Measurements from ENCODE around the gene MAP4K2. TPM values are rescaled to one million over a fixed set of nuclear protein-coding genes. Genes with fewer than 3 reads are reported as not detected.
"Not testable (repeated sequence)": the region's sequence is repeated elsewhere in the genome, so short reads cannot be mapped to it uniquely, and the experiment has no call there.

The MAP4K2 gene
- 2.6 TPM for total RNA-seq (ENCODE audit: insufficient read depth, low replicate concordance)

DNA sequence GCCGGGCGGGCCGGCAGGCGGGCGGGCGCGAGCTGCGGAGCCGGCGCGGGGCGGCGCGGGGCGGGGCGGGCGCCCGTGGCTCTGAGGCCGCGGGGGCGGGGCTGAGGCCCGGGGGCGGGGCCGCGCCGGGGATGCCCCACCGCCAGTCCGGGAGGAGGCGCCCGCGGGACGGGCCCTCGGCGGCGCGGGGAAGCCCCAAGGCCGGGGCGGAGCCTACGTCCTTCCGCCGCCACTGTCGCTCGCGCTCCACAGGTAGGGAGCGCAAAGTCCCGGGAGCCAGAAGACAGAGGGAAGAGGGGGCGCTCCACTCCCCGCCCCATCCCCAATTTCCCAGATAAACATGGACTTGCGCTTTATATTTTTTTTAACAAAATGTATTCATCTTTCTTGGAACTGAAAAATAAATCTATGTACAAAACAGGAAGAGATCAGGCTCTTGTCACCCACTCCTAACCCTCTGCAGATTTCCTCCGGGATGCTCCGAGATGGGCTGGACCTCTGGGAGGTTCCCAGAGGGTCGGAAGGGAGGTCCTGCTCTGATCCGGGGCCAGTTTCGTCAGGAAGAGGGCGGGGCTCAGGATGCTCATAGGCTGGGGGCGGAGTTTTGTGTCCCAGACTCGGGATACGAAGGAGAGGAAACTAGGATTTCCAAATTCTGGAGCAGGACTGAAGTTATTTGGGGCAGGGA is at the start of gene MAP4K2:
Gene MAP4K2, minus strand, starts transcription at position 57 of the 688 bp plus-strand sequence. CDS start 65 bp downstream, outside the sequence.
- DNase-seq (ENCODE audit: low spot score) = peak; percentile 94

GRCh38 chr11:64851831-64852351 is 48.9 kb upstream of the MAP4K2 start:
- DNase-seq (ENCODE audit: low spot score) = no peak

DNA sequence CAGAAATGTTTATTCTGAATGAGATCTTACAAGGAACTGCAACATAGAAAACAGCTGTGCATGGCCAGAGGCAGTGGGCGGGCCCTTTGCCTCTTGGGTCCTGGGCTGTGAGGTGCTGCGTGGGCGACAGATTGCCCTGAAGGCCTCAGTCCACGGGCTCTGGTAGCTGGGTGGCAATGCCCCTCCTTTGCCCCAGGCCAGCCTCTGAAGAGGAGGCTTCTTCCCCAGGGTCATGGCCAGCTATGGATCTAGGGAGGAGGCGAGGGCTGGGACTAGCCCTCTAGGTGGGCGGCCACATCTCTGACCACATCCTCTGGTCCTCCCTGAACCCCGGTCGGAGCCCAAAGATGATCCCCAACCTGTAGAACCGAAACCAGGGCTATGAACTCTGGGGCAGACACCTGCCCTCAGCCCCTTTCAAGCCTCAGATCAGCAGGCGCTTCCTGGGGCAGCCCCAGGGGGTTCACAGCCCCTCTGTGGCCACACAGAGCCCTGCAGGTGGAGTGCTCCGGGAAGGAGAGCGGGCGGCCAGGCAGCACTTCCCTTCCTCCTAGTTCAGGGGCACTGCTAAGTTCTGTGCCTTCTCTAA is 48.1 kb upstream of the MAP4K2 start:
- DNase-seq (ENCODE audit: low spot score) = no peak

DNA sequence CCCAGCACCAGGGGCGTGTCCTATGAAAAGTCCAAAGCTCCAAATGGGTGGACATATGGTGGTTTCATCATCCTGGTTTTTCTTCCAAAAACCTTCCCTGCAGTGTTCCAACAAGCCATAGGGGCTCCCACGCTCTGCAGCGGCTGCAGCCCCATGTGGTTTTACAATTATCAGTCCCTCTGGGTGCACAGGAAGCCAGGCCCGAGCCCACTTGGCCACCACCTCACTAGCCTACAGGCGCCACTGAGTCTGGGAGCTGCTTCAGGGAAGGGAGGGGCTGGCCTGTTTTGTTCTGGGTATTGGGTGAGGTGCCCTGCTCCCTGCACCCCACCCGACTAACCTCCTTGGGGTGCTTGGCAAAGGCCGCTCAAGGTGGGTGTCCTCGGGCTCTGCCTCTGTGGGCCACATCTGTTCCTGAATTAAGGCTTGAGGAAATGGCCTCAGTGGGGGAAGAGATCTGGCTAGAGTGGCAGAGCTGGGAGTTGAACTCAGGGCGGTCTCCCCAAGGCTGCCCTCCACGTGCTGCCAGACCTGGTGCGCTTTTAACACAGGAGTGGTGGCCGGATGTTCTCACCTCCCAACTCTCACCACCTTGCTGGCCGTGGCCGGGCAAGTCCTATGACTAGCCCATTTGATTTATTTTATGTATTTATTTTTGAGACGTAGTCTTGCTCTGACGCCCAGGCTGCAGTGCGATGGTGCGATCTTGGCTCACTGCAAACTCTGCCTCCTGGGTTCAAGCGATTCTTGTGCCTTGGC is 46.8 kb upstream of the MAP4K2 start:
- no peak for DNase-seq (ENCODE audit: low spot score)

DNA sequence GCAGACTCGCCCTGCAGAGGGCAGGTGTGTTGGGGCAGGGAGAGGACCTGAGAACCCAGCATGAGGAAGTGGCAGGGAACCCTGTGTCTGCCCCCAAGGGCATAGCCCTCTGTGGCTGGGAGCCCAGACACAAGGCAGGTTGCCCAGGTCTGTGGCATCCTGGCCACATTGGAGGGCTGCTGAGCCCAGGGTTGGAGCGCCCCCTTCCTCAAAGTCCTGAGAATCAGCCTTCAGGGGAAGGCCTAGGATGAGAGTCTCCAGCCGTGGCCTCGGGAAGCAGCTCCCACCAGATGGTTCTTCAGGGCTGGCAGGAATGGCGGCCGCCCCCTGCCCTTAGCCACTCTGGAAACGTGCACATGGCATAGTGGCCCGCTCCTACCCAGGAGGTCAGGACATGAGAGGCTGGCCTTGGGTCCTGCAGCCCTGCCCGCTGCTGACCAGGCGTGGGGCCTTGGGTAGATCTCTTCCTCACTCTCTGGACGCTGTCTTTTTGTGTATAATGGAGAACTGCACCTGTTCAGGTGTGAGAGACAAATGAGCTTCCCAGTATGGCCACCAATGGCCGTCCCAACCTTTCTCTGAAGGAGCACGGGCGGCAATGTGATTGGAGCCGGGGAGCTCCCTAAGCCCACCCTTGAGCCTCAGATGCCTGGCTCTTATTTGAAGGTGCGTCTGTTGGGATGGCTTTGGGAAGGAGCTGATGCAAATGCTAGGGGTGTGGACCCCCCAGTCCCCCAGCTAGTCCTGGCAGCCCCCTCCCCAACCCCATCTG is 46.0 kb upstream of the MAP4K2 start:
- no peak for DNase-seq (ENCODE audit: low spot score)

GRCh38 chr11:64848214-64848825 is 45.3 kb upstream of the MAP4K2 start:
- no peak for DNase-seq (ENCODE audit: low spot score)

DNA sequence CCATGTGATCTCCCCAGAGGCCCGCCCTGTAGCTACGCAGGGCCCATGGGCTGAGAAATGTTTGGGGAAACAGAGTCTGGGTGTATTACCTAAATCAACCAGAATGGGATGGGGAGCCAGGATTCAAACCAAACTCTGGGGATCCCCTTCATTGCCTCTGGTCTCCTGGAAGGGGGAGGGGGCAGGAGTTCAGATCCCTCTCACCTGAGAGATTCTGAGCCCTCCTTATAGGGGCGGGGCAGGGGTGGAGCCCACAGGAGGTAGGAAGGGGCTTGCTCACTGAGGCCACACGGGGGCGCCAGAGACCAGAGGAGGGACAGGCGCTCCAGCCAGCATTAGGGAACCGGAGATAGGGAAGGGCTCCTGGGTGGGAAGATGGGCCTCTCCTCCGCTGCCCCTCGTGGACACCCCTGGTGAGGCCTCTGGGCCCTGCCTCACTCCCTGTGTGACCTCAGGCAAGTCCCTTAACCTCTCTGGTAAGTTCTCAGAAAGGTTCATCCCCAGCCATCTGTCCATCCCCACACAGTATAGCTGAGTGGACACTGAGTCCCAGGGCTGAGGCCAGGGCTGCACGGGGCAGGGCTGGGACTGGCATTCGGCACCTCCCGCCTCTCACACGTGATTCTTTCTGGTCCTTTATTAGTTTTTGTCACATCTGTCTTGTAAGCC is 44.1 kb upstream of the MAP4K2 start:
- peak; percentile 96 for DNase-seq (ENCODE audit: low spot score)

- DNase-seq (ENCODE audit: low spot score) = not testable (repeated sequence)
Measured at GRCh38 chr11:64845776-64846129, 42.7 kb upstream of the MAP4K2 start.

GRCh38 chr11:64845129-64845775 is 42.2 kb upstream of the MAP4K2 start:
- DNase-seq (ENCODE audit: low spot score) = peak; percentile 23

DNA sequence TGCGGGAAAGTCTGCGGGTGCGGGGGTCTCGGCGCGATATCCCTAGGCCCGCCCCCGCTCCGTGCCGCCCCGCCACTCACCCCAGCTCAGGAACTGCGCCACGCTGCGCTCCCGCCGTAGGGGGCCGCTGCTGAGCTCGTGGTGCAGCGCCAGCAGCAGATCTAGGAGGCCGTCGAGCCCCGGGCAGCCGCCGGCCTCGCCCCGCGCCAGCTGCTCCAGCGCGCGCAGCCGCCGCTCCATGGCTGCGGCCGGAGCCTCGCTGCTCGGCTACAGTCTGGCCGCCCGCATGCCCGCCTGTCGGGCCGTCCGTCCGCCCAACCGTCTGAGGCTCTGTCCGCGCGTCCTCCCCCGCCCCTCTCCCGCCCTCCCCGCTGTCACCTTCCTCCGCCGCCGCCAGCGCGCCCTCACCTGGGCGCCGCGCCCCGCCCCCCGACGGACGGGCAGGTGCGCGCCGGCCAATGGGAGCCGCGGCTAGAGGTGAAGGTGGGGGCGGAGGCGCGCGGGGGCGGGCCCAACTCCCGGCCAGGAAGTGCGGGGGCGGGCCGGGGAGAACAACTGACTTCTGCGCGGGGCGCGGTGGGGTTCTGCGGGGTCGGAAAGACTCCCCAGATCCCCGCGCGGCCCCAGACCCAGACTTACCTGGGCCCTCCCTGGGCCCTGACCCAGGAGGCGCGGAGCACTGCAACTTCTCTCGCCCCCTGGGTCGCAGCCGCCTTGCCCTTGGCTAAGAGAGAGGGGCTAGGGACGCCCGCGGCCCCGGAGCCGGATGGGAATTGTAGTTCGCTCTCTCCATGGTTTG is 41.5 kb upstream of the MAP4K2 start, which contains the start of gene CDC42BPG:
Gene CDC42BPG, minus strand, starts transcription at position 324 of the 799 bp plus-strand sequence. Its CDS starts 84 bp downstream, at position 240.
- DNase-seq (ENCODE audit: low spot score) = peak; percentile 69

DNA sequence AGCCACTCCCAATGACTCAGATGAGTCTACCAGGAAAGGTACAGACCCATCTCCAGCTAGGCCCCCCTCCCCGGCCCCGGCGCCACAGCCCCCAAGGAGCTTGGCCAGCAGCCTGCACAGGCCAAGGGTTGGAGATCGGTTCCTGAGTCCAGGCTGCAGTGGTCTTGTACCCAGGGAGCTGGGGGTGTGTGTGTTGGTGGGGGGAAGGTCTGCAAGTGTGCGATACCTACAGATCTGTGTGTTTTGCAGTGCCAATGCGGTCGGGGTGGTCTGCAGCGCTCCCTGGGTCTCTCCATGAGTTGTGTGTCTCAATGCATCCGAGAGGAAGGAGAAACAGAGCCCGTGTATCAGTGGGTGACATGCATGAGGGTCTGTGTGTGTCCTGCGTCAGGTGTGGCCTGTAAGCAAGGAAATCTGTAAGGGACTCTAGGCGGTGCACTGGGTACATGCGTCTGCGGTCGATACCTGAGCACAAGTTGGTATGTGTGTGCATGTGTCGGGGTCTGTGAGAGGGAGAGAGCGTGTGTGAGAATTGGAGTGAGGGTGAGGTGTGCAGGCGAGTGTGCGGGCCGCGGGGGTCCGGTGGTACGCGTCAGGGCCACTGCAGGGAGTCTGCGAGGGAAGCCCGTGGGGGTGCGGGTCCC is 40.8 kb upstream of the MAP4K2 start:
- no peak for DNase-seq (ENCODE audit: low spot score)

- DNase-seq (ENCODE audit: low spot score) = peak; percentile 64
Measured at GRCh38 chr11:64842851-64843685, 40.1 kb upstream of the MAP4K2 start.

DNA sequence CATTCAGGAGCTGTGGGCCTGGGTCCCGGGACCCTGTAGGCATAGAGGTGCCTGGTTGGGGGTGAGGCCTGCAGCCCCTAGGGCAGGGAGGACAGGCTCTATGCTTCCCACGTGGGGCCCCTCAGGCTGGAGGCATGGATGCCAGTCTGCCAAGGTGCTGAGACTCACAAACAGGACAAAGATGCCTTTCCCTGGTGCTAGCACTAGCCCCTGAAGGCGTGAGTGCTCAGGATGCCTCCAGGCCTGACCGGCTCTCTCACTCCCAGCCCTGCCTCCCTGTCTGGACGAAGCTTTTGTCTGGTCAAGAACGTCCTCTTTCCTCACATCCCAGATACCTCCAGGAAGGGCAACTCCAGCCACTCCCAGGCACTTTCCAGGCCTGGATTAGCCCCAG is 39.3 kb upstream of the MAP4K2 start:
- no peak for DNase-seq (ENCODE audit: low spot score)

GRCh38 chr11:64841592-64842365 is 38.8 kb upstream of the MAP4K2 start:
- DNase-seq (ENCODE audit: low spot score) = no peak

DNA sequence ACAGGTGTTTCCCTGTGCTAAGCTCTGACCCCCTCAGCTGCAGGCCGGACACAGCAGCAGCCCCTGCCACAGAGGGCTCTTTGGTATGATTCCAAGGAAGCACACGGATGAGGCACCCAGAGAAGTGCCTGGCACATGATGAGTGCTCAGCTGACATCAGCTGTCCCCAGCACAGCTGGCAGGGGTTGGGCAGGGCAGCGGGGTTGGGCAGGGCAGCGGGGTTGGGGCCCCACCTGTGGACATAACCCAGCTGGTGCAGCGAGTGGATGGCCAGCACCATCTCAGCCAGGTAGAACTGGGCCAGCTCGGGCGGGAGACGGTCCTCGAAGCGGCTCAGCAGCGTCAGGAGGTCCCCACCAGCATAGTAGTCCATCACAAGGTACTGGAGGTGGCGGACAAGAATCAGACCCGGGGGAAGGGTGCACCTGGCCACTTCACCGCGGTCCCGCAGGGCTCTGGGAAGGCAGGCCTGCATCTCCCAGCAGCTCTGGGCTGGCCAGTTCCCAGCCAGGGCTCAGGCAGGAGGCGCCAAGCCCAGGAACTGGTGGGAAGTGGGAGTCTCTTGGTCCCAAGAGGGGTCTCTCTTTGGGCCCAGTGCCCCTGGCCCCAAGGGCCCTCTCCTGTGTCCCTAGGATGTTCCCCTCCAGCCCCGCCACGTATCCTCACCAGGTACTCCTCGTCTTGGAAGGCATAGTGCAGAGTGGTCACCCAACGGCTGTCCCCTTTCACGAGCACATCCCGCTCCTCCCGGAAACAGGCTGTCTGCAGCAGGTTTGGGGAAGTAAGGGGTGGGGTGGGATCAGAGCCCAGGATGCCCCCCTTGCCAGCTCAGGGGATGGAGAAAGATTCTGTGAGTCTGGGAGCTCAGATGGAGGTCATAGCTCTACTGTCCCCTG is 37.1 kb upstream of the MAP4K2 start:
- no peak for DNase-seq (ENCODE audit: low spot score)

- no peak for DNase-seq (ENCODE audit: low spot score)
Measured at GRCh38 chr11:64839335-64839734, 36.3 kb upstream of the MAP4K2 start.
